BLaER1 (cell line): ENCODE results near the gene SLC26A2.
A peak's percentile ranks its signal among the peaks of the same experiment; 100 is the strongest.

ENCODE experiments used
- H3K27ac ChIP-seq: shearing (Covaris generic); formaldehyde crosslinking; 2 replicates; pipeline ENCODE4 v1.8.1; 2022
- H3K27me3 ChIP-seq: shearing (Covaris generic); formaldehyde crosslinking; 2 replicates; pipeline ENCODE4 v1.8.1; 2022
- H3K36me3 ChIP-seq: shearing (Covaris generic); formaldehyde crosslinking; 2 replicates; pipeline ENCODE4 v1.8.1; 2022
- H3K4me1 ChIP-seq: shearing (Covaris generic); formaldehyde crosslinking; 2 replicates; pipeline ENCODE4 v1.8.1; 2022
- H3K4me2 ChIP-seq: shearing (Covaris generic); formaldehyde crosslinking; 2 replicates; pipeline ENCODE4 v1.8.1; 2022
- H3K4me3 ChIP-seq: shearing (Covaris generic); formaldehyde crosslinking; 2 replicates; pipeline ENCODE4 v1.8.1; 2022
- H3K9ac ChIP-seq: shearing (Covaris generic); formaldehyde crosslinking; 2 replicates; pipeline ENCODE4 v1.8.1; 2022
- H3K9me3 ChIP-seq: shearing (Covaris generic); formaldehyde crosslinking; 2 replicates; pipeline ENCODE4 v1.8.1; 2022
- H4K20me1 ChIP-seq: shearing (Covaris generic); formaldehyde crosslinking; 2 replicates; pipeline ENCODE4 v1.8.1; 2022
- Cebpa-rat ChIP-seq: shearing (Covaris generic); IDR thresholded peaks from 2 replicates; pipeline ENCODE4 v1.8.1; 2022

SLC26A2 gene

DNA sequence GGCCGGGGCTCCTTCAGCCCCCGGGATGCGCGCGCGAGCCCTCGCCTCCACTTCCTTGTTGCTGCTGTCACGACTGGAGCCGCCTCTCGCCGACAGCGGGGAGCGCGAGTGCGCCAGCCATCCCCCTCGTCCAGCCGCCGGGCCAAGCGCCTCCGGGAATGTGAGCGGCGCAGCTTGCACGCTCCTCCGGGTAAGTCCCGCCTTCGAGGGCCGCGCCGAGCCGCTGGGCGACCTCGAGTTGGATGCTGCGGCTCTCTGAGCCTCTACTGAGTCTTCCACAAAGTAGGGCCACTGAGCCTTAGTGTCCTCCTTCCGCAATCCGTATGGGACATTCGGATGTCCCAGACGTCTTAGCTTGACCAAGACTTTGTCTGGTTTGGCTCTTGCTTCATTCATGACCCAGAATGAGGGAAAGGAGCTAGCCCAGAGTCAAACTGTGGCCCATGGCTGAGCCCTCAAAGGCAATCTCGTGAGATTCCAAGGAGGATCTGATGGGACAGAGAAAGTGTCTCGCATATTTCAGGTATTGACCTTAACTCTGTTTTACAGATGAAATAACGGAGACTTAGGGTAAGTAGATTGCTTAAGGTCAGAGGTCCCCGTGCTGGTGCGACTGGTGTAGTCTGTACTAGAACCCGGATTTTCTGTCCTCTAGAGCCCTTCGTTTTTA lies 40.6 kb downstream of the SLC26A2 start:
- Histone ChIP-seq H3K9ac (peak overlapping the region; percentile 97), H4K20me1 (peaks cover 51% of the 10 kb centered on the region), H3K9me3 (no peaks in the 10 kb centered on the region), H3K27ac (peak overlapping the region; percentile 97), H3K4me1 (peaks cover 27% of the 10 kb centered on the region), H3K36me3 (peaks cover 36% of the 10 kb centered on the region), H3K4me2 (peak overlapping the region; percentile 86), H3K27me3 (no peaks in the 10 kb centered on the region), H3K4me3 (peak overlapping the region; percentile 97)
- no peak for TF ChIP-seq Cebpa-rat

GRCh38 chr5:150001660-150002486 lies 41.3 kb downstream of the SLC26A2 start:
- Histone ChIP-seq H3K36me3 (peaks cover 42% of the 10 kb centered on the region), H3K9ac (peak overlapping the region; percentile 97), H4K20me1 (peaks cover 58% of the 10 kb centered on the region), H3K4me2 (peak overlapping the region; percentile 86), H3K27ac (peak overlapping the region; percentile 97), H3K4me1 (peaks cover 27% of the 10 kb centered on the region), H3K27me3 (no peaks in the 10 kb centered on the region), H3K4me3 (peak overlapping the region; percentile 97), H3K9me3 (no peaks in the 10 kb centered on the region)
- TF ChIP-seq Cebpa-rat = no peak

GRCh38 chr5:150006318-150006717 lies 45.8 kb downstream of the SLC26A2 start:
- peaks cover 87% of the 10 kb centered on the region for H3K36me3 ChIP-seq
- H3K4me2 ChIP-seq = no peak overlapping the region
- H3K4me3 ChIP-seq = no peak overlapping the region

GRCh38 chr5:150007050-150007449 lies 46.5 kb downstream of the SLC26A2 start:
- Histone ChIP-seq H3K4me3 (no peak overlapping the region), H3K4me1 (peaks cover 20% of the 10 kb centered on the region), H3K9ac (no peak overlapping the region), H3K27ac (no peak overlapping the region), H3K4me2 (no peak overlapping the region), H3K27me3 (no peaks in the 10 kb centered on the region), H3K9me3 (no peaks in the 10 kb centered on the region), H3K36me3 (peaks cover 94% of the 10 kb centered on the region), H4K20me1 (peaks cover 87% of the 10 kb centered on the region)
- no peak for TF ChIP-seq Cebpa-rat

More at GRCh38 chr5:150006318-150006717, 45.8 kb downstream of the SLC26A2 start:
- H3K27me3 ChIP-seq = no peaks in the 10 kb centered on the region
- no peak overlapping the region for H3K9ac ChIP-seq
- H3K9me3 ChIP-seq = no peaks in the 10 kb centered on the region
- TF ChIP-seq Cebpa-rat = no peak
- H3K4me1 ChIP-seq = peaks cover 23% of the 10 kb centered on the region
- no peak overlapping the region for H3K27ac ChIP-seq
- peaks cover 94% of the 10 kb centered on the region for H4K20me1 ChIP-seq

DNA sequence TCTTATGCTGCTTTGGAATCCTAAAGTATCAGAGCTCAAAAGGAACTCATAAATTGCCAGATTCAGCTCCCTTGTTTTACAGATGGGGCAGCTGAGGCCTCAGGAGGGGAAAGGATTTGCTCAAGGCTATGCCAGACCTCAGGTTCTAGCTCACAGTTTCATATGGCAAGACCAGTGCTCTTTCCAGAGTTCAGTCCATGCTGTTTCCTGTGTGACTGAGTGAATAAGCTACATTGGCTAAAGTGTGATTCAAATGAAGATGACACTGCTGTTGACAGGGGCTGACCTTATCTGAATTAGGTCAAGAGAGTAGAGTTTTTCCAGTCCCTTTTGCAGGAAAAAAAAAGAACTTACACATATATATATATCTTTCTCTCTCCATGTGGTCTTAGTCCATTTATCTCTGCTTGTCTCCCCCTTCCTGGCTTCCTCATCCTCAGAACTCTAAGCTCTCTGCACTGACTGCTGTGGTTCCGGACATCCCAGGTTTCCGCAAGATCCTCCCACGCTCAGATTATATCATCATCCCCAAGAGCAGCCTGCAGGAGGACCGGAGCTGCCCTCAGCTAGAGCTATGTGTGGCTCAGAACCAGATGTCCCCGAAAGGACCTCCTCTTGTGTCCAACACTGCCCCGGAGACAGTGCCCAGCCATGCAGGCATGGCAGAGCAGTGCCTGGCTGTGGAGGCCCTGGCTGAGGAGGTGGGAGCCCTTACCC lies 49.3 kb downstream of the SLC26A2 start:
- H3K4me2 ChIP-seq = no peak overlapping the region
- H3K27ac ChIP-seq = no peak overlapping the region
- no peaks in the 10 kb centered on the region for H3K27me3 ChIP-seq
- H3K9ac ChIP-seq = no peak overlapping the region
- peaks cover 59% of the 10 kb centered on the region for H4K20me1 ChIP-seq
- H3K4me1 ChIP-seq = peaks cover 6% of the 10 kb centered on the region
- peaks cover 100% of the 10 kb centered on the region for H3K36me3 ChIP-seq
- H3K9me3 ChIP-seq = peaks cover 12% of the 10 kb centered on the region
- H3K4me3 ChIP-seq = no peak overlapping the region
- no peak for TF ChIP-seq Cebpa-rat

DNA sequence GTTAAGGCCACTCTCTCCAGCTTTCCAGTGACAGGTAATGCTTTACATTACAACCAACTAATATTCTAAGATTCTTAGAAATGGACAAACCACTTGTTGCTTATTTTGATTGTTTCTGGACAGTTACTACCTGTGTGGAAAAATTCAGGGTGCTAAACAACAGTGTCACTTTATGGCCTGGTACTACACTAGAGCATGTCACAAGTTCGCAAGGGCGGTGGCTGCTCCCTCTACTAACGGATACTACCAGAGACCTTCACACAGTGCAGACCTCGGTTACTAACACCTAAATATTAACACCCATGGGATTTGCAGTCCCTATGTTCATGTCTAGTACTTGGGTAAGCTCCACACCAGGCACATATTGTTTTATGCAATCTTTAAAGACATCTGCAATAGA lies 53.4 kb downstream of the SLC26A2 start:
- H3K27me3 ChIP-seq = no peaks in the 10 kb centered on the region
- peaks cover 29% of the 10 kb centered on the region for H3K9me3 ChIP-seq
- H3K4me3 ChIP-seq = no peak overlapping the region
- no peak for TF ChIP-seq Cebpa-rat
- no peak overlapping the region for H3K4me2 ChIP-seq
- peaks cover 97% of the 10 kb centered on the region for H3K36me3 ChIP-seq
- no peaks in the 10 kb centered on the region for H3K4me1 ChIP-seq
- H3K27ac ChIP-seq = no peak overlapping the region
- H4K20me1 ChIP-seq = peaks cover 20% of the 10 kb centered on the region; the same call in 1 of the 2 replicates
- no peak overlapping the region for H3K9ac ChIP-seq

DNA sequence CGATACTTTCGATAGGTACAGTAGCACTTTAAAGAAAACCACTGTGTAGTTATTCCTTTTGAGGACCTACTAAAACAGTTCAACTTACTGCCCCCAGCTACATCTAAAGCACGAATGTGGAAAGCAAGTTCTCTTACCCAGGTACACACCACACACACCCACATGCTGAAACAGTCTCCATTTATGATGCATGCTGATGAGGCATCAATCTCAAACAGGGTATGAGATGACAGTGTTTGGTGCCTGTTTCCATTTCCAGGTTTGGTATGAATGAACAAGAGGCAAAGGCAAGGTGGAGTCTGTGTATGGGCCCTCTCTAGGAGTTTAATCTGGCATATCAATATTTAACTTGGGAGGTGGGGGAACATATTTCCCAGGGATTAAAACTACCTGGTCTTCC lies 53.9 kb downstream of the SLC26A2 start:
- H3K9me3 ChIP-seq = peaks cover 29% of the 10 kb centered on the region
- no peak overlapping the region for H3K9ac ChIP-seq
- no peak overlapping the region for H3K27ac ChIP-seq
- peaks cover 15% of the 10 kb centered on the region; the same call in 1 of the 2 replicates for H4K20me1 ChIP-seq
- TF ChIP-seq Cebpa-rat = no peak
- H3K36me3 ChIP-seq = peaks cover 97% of the 10 kb centered on the region
- no peak overlapping the region for H3K4me3 ChIP-seq
- no peaks in the 10 kb centered on the region for H3K4me1 ChIP-seq
- H3K27me3 ChIP-seq = no peaks in the 10 kb centered on the region
- no peak overlapping the region for H3K4me2 ChIP-seq

- H3K36me3 ChIP-seq = peaks cover 97% of the 10 kb centered on the region
- TF ChIP-seq Cebpa-rat = no peak
These were observed 54.9 kb downstream of the SLC26A2 start for GRCh38 chr5:150015415-150015814.

GRCh38 chr5:150016537-150016936 lies 56.0 kb downstream of the SLC26A2 start:
- H3K9ac ChIP-seq = no peak overlapping the region
- H3K9me3 ChIP-seq = peaks cover 29% of the 10 kb centered on the region
- H3K4me3 ChIP-seq = no peak overlapping the region
- H3K27ac ChIP-seq = no peak overlapping the region
- no peak for TF ChIP-seq Cebpa-rat
- no peaks in the 10 kb centered on the region for H3K4me1 ChIP-seq
- H3K36me3 ChIP-seq = peaks cover 97% of the 10 kb centered on the region
- no peak overlapping the region for H3K4me2 ChIP-seq
- no peaks in the 10 kb centered on the region for H4K20me1 ChIP-seq
- no peaks in the 10 kb centered on the region for H3K27me3 ChIP-seq

More at GRCh38 chr5:150015415-150015814, 54.9 kb downstream of the SLC26A2 start:
- Histone ChIP-seq H4K20me1 (peaks cover 8% of the 10 kb centered on the region; the same call in 1 of the 2 replicates), H3K27ac (no peak overlapping the region), H3K27me3 (no peaks in the 10 kb centered on the region), H3K9me3 (peaks cover 29% of the 10 kb centered on the region), H3K4me3 (peak overlapping the region; percentile 22; the same call in 1 of the 2 replicates), H3K4me1 (no peaks in the 10 kb centered on the region), H3K9ac (no peak overlapping the region), H3K4me2 (no peak overlapping the region)
